NCI-H1930 (cell line): ENCODE results near the gene HDLBP.

Source experiments
- DNase-seq, 2 experiments: peaks; one replicate each; lab custom pipeline; 2025; lab: John Stamatoyannopoulos, UW

Gene HDLBP

DNA sequence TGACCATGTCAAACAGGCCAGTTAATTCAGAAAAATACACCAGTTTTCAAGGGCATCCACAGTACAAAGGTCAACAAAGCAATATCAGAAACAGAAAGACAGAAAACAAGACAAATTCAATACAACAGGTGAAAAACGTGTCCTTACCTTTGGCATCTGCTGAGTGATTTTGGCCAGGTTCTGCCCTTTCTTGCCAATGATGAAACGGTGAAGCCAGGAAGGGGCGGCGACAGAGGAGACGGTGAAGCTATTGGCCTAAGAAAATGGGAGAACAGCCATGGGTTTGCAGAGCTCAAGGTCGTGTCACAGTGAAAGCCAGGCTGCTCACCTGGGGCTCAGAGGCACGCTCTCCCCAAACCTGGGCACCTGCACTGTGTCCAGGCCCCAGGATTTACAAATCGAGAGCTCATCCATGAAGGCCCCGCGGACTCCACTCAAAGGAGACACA, 60.5 kb downstream of the HDLBP start:
- no peak for DNase-seq

DNA sequence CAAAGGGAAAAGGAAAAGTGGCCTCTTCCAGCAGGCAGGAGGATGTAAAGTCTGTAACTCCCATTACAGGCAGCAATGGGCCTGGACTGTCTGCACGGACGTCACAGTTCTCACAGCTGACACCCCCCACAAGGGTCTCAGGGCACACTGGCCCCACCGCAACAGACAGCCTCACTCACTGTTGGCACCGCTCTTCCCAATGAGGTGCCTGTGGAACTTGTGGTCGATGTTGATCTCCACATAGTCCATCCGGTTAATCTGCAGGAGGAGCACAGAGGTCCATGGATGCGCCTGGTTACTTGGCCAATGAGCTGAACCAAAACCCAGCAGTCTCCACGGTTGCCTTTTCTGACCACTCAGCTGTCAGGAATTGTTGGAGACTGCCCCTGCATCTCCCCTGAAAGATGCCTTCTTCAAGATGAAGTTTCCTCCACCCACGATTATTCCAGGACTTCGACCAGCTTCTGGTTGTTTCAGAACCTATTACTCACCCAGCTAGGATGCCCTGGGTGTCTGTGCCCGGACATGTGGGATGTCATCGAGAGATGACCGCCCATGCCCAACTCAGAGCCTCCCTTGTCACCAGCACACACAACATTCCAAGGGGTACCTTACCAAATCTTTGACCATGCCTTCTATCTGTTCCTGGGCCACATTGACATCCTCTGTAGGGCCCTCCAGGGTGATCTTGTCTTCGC, 62.5 kb downstream of the HDLBP start:
- DNase-seq = no peak

DNA sequence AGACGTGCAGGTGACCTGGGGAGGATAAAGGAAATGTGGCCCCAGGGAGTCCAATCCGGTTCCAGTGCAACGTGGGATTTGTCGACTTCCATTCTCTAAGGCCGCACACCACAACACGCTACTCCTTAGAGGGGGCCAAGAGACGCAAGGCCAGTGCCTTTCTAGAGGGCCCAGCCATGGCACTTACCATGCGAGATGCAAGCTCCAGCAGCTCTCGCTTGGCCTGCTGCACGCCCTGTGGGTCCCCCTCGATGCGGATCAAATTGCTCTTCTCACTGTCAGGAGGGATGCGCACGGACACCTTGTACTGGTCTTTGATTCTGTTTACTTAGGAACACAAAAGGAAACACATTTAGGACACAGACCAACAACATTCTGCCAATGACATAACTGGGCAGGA, 65.8 kb downstream of the HDLBP start:
- no peak for DNase-seq

DNA sequence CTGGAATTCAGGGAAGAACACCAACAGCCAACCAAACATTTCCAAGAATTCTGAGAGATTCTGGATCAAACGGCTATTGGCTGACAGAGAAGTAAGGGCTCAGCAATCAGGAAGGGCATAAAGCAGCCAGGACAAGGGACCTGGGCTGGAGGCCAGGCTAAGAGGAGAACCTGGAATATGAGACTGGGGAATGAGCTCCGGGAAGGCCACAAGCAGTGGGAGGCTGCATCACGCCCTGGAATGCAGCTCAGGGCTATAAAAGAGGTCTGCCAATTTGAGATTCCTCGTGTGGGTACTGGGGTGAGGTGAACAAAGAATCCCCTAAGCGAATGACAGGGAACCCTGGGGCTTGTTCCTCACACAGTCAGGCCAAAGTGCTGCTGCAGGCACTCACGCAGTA, 66.6 kb downstream of the HDLBP start:
- no peak for DNase-seq

DNA sequence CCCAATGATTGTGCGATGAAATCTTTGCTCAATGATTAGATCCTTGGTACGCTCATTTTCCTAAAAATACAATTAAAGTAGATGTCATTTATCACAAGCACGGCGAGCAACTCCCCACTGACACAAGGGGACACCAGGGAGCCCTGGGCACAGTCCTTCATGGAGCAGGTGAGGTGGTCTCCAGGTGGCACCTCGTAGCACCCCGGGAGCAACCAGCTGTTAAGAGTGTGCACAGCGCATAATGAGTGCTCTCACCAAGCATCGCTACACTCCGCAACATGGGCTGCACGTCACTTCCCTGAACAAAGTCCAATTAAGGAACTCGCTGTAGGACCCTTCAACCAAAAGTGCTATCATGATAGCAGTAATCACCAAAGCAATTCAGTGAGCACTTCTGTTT, 67.2 kb downstream of the HDLBP start:
- no peak for DNase-seq

DNA sequence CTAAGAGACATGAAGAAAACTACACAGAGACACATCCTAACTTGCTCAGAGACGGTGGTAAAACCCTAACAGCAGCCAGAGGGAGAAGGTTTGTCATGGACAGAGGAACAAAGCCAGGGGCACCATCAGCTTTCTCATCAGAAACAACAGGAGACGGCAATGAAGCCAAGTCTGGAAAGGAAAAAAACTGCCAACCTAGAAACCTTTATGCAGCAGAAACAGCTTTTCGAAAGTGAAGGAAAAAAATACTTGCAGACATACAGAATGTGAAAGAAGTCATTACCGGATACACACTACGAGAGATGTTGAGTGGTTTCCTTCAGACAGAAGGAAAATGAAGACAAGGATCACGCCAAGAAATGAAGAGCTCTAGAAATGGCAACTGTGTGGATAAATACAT, 71.1 kb downstream of the HDLBP start:
- no peak for DNase-seq

DNA sequence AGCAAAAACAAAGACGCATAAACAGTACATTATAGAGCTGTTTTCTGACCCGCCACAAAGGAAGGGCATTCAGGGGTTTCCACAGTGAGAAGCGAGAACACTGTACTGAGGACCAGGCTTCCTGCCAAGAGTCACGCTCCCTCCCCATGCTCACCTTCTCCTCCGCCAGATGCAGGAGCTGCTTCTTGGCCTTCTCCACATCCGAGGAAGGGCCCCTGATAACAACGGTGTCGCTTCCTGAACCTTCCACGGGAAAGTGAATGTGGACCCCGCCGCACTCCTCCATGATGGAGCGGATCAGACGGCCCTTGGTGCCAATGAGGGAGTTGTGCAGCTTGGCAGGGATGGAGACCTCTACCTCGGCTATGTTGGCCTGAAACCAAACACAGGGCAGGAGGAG, 73.2 kb downstream of the HDLBP start:
- no peak for DNase-seq

DNA sequence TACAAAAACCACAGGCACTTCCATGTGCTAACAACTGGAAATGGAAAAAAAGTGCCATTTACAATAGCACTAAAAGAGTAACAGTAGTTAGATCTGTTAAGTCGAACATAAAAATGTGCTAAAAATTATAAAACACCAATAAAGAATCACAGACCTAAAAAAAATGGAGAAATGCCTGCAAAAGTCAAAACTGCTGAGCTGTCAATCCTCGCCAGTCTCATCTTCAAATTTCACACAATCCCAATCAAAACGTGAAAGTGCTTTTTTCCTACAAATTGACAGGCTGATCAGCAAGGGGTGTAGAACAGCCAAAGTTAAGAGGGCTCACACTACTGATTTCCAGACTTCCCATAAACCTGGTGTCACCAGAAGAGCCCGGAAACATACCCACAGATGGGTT, 73.8 kb downstream of the HDLBP start:
- no peak for DNase-seq

DNA sequence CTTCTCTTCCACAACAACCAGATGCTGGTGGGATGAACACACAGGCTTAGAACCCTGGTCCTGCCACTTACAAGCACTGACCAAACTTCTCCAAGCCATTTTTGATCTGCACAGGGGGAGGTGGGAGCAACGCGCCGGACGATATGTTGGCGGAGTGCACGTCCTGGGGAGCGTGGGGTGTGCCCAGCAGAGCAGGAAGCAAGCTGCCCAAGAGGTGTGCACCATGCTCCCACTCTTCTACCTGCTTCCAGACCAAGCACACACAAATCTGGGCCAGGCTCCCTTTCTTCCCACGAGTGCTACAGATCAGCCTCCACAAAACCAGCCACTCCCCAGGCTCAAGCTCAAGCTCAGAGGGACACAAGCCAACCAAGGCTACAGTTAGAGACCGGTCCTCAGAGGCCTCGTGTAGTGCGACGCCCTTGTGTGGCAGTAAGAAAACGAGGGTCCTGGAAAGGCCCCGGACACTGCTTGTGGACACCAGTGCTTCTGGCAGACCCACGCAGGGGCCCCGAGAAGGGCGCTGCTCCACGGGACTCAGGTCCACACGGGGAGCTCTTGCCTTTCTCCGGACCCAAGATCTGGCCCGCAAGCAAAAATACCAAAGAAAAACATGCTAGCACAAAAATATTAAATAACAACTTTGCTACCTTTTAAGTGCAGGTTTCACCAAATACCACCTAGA, 75.0 kb downstream of the HDLBP start:
- DNase-seq = no peak

DNA sequence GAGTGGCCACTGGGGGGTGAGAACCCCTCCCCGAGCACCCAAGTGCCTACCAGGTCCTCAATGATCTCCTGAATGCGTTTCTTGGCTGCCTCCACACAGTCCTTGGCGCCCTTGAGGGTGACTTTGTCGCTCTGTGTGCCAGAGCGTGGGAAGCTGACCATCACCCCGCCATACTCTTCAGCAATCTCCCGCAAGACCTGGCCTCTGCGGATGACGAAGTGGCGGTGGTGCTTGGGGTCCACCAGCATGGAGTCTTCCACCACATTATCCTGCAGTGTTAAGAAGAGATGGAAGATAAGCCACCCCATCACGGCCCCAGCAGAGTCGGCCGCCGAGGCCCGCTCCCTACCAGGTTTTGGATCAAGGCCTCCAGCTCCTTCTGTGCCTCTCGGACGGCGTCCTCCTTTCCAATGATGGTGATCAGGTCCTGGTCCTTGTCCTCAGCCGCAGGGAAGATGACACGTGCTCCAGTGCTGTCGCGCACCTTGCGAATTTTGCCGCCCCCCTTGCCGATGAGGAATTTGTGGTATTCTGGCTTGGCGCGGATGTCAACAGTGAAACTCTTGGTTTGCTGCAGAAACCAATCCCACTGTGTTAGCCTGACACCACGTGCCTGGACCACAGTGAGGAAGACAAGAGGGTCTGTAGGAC, 75.8 kb downstream of the HDLBP start:
- no peak for DNase-seq

DNA sequence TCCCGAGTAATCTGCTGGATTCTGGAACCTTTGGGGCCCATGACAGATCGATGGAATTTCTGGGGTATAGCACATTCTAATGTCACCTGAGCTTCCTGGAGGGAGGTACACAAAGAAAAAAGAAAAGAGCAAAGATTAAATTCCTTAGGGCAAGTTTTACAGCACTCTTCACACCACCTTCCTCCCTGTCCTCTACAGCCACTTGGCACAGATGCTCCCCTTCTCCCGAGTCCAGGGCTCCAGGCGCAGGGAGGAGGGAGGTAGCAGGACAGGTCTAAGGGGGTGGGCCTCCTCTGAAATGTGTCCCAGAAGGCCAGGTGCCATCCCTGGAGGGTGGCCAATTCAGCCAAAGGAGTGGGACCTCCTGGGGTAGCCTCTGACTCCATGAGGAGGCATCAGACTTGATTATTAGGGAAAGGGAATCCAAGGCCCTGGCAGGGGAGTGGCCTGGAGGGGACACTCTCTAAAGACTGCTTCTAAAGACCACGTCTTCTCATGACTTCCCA, 76.7 kb downstream of the HDLBP start:
- DNase-seq = no peak

DNA sequence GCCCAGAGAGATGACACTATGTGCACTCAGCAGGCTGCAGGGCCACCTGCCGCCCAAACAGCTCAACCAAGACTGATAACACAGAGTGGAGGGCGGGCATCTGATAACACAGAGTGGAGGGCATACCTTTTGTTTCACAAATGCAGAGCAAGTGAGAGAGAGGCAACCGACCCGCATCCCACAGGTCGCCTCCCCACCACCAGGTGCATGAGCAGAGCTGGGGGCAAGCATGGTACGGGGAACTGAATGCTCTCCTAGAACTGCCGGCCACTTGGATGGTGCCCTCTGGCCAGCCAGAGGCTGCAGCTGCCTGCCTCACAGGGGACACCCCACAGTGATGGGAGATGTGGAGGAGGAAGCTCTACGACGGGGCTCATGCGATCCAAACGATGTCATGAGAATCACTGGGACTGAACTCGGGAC, 77.5 kb downstream of the HDLBP start:
- DNase-seq = no peak

DNA sequence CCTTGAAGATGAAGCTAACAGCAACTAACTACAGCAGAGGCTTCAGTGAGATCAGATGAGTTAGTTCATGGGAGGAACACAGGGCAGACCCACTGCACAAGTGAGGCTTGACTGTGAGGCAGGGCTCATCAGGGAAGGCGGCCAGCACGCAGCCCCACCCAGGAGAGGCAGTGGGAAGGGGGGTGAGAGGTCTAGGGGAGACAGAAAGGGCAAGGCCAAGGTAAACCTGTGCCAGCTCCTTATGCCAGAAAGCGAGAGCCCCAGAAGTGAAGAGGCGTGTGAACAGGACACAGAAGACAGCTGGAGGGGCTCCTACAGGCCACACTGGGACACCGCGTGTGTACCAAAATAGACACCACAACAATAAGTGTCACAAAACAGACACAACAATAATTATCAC, 78.4 kb downstream of the HDLBP start:
- DNase-seq = no peak

DNA sequence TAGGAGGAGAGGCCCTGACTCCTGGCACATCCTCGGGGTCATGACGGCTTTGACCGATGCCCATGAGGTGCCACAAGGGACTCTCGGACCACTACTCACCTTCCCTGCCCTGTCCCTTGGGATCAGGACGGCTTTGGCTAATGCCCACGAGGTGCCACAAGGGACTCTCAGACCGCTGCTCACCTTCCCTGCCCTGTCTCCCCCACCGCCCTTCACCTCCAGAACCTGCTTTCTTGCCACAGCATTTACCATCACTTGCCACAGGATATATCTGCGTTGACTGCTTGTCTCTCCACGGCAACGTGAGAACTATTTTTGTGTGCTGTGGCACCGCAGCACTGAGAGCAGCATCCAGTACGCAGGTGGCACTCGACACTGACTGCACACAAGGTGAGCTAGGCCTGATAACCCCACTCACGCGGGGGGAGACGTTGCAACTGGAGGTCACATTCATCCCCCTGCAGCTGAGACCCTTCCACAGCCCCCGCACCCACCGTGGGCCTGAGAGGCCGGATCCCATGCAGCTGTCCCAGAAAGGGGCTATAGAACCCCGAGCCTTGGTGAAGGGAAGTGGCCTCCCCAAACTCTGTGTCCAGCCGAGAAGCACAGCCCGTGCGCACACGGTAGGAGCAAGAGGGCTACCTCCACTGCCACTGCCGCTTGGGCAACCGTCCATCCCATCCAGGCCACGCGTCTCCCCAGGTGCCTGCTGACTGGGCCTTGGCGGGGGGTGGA, 79.4 kb downstream of the HDLBP start:
- no peak for DNase-seq

DNA sequence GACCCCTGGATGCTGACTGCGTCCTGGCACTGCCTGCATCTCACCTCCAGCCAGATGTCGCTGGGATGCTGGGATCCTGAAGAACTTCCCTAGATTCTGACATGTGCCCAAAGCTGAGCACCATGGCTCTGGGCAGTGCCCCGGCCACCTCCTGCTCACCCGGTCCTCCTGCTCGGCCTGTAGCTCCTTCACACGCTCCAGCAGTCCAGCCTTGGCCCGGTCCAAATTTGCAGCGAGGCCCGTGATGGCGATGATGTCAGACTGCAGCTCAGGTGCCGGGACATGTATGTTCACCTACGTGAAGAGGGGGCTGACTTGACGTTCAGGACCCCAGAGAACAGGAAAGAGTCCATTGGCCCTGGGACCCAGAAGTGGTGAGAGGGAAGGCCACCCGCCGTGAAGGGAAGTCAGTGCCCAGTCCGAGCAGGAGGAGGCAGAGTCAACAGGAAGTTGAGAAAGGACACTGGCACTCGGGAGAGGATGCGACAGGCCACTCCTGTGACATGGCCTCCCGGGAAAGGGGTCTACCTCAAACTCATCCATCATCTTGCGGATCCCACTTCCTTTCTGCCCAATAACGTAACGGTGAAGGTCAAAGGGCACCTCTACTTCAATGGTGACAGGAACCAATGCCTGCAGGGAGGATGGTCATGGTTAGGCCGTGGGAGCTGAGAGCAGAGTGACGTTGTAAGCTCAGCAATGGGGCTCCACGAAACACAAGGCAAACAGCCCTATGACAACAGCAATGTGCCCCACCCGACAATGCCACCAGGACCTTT, 80.3 kb downstream of the HDLBP start:
- DNase-seq = no peak

DNA sequence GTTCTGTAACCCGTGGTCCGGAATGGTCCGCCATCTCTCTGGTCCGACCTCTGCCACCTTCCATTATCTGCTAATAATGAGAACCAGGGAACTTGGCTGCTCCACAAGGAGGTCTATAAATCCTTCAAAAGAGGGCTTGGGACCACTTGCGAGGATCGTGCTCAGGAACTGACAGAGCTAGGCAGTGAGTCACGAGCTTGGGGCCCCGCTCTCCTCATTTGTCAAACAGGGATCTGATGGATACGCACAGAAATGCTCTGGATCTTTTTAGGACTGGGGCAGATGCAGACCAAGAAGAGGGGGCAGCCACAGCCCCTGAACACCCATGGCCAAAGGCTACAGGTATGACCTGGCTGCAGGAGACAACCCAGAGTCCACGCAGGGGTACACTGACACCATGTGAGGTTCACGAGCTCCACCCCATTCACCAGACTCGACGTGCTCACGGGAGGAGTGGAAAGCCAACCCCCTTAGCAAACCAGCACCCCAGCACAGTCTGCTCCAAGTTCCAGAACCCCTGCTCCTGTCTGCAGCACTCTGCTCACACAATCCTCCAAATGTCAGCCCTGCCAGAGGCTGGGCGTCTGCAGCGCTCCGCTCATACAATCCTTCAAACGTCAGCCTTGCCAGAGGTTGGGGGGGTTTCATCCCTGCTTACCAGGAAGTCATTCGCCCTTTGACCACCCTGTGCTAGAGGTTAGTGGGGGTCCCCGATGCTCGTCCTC, 81.2 kb downstream of the HDLBP start:
- DNase-seq = no peak

DNA sequence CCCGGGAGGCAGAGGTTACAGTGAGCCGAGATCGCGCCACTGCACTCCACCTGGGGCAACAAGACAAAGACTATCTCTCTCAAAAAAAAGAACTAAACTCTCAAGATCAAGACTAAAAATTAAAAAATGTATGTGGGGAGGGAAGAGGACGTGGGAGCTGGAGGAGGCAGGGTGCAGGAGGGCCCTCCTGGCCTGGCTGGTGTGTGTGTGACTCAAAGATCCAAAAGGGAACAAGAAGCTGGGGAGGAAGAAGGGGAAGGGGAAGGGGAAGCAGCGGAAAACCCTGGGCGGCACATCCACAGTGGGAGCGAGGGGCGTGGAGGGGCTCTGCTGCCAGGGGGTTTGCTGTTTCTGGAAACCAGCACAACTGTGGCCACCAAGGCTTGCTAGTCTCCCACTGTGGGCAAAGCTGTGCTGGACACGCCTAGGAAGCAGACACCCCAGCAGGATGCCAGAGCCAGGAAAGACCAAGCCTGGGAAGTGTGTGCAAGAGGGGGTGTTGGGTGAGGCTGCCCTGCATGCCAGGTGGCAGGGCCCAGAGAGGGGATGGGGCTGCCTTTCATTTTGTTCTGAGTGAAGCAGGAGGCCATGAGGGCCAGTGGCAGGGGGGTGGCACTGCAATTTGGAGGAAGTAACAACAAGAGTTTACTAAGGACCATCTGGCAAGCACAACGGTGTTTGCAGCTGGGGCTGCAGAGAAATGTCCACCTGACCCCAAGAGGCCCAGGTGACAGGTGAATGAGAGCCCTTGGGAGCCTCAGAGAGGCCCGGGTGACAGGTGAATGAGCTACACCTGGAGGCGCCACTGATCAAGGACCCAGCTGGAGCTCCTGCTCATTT, 82.5 kb downstream of the HDLBP start:
- no peak for DNase-seq

DNA sequence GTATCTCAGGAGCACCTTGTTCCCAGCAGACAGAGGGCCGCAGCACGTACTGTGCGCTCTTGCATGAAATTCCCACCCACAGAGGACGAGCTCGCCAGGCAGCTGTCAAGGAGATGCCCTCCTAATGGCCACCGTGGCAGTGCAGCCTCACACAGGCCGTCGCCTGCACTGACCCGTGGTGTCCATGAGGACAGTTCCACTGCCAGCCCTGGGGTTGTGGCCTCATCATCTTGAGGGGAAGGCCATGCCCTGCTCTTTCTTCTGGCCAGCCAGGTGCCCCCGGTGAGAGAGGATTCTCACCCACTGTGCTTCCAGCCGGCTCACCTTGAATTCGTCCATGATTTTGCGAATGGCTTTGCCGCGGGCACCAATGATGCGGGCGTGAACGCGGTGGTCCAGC, 85.0 kb downstream of the HDLBP start:
- no peak for DNase-seq

DNA sequence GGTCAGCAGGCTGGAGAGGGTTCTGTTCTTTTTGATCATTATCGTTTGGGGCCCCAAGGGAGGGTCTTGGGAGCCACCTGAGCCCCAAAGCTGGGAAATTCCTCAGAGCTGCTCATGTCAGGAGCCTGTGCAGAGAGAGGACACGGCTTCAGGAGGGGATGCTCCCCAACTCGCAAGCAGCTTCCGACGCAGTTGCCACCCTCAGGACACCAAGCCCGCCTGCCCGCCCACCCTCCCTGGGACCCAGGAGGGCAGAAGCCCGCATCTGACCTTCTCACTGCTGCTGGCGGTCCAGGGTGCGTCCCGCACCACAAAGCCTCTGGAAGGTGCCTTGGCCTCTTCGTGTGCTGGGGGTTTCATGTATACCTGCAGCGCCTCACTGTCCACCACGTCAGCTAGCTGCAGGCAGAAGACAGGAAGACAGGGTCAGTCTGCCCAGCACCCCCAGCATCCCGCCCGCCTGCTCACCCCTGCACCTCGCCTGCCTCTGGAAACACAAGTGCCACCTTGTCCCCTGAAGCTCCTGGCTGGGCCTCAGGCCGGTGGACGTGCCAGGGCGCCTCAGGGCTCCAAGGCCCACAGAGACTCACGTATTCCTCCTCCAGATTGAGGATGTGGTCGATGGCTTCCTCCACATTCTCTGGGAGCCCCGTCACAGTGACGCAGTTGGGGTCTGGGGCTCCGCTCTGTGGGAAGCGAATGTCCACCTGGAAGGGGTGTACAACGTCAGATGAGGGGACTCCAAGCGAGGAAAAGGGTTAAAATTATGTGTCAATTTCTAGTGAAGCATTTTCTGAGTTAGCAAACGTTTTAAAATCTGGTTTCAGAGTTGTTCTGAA, 85.7 kb downstream of the HDLBP start:
- DNase-seq = no peak
